Measurements from ENCODE around the gene ZFPM1. TPM values are rescaled to one million over a fixed set of nuclear protein-coding genes. Genes with fewer than 3 reads are reported as not detected.

ZFPM1 gene
- total RNA-seq, 4 donors from 2014 or later = 4.2 to 9.3 (median 5.1) TPM

- WGBS = 93% methylated on average over 11 of the region's 11 CpGs
- peaks cover 25% of the 10 kb centered on the region for H3K4me1 ChIP-seq
- H3K36me3 ChIP-seq = no peaks in the 10 kb centered on the region
- no peaks in the 10 kb centered on the region for H3K9me3 ChIP-seq
- no peak overlapping the region for H3K27ac ChIP-seq
- no peak for TF ChIP-seq POLR2AphosphoS5 (IDR thresholded peaks at IDR 0.05)
- no peak for TF ChIP-seq EP300 (IDR thresholded peaks at IDR 0.05)
- no peak for TF ChIP-seq CTCF (IDR thresholded peaks at IDR 0.05)
- TF ChIP-seq POLR2A (IDR thresholded peaks at IDR 0.05) = no peak
- peaks cover 40% of the 10 kb centered on the region for H3K27me3 ChIP-seq
- no peak overlapping the region for H3K4me3 ChIP-seq
- no peak for DNase-seq (ENCODE audit: low spot score in 2 of 2)
Observed at GRCh38 chr16:88536510-88536909, 83.4 kb downstream of the ZFPM1 start.

DNA sequence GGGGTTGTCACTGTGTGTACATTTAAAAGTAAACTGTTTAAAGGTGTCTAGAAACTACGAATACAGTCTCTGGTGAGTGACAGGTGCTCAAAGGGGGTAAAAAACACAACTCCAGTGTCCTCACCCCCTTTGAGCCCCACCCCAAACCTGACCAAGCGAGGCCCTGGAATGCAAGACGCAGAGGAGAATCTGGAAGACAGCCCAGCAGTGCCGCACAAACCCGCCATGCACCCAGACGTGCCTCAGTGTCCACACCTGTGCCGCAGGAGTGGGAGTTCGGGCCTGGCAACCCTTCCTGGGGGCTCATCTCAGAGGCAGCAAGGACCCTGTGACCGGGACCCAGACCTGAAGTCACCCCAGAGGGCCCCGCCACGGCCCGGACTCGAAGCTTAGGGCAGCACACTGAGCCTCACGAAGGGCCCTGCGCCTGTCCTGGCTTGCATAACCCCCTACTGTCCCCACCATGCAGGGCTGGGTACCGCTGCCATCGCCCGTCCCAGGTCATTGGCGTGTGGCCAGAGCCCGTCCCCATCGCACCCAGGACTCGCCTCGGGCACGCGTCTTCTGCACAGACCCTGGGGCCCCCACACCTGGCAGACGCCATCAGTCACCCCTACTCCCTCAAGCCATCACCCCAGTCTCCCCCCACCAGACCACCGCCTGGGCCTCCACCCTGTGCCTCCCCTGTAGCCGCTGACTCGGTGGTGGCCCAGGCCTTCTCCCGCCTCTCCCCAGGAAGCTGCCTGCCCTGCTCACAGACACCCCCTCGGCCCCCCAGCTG lies 84.1 kb downstream of the ZFPM1 start:
- Histone ChIP-seq H3K9me3 (peaks cover under 1% of the 10 kb centered on the region), H3K27ac (no peak overlapping the region), H3K4me3 (no peak overlapping the region), H3K36me3 (no peaks in the 10 kb centered on the region), H3K27me3 (peaks cover 46% of the 10 kb centered on the region), H3K4me1 (peaks cover 25% of the 10 kb centered on the region)
- TF ChIP-seq POLR2AphosphoS5 (IDR thresholded peaks at IDR 0.05) (no peak), POLR2A (IDR thresholded peaks at IDR 0.05) (no peak), CTCF (IDR thresholded peaks at IDR 0.05) (no peak), EP300 (IDR thresholded peaks at IDR 0.05) (no peak)
- WGBS = 43% methylated on average over 31 of the region's 31 CpGs
- no peak for DNase-seq (ENCODE audit: low spot score in 2 of 2)

DNA sequence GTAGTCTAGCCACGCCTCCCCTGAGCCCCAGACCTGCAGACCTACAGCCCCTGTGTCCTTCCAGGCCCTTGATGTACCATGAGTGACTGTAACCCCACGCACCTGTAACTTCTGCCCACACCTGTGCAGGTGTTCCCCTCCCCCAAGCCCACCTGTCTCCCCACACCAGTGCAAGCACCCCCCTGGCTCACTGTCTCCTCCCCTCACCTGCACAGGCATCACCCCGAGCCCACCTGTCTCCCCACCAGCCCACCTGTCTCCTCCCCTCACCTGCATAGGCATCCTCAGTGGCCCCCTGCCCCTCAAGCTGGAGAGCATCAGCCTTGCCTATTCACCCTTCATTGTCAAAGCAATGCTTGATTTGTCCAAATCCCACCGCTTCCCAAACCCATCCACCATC lies 84.8 kb downstream of the ZFPM1 start:
- Histone ChIP-seq H3K4me3 (no peak overlapping the region), H3K9me3 (peaks cover 7% of the 10 kb centered on the region), H3K27me3 (peaks cover 47% of the 10 kb centered on the region), H3K36me3 (no peaks in the 10 kb centered on the region), H3K4me1 (peaks cover 22% of the 10 kb centered on the region), H3K27ac (no peak overlapping the region)
- 63% methylated on average over 4 of the region's 4 CpGs for WGBS
- TF ChIP-seq CTCF (IDR thresholded peaks at IDR 0.05) = no peak
- no peak for TF ChIP-seq EP300 (IDR thresholded peaks at IDR 0.05)
- TF ChIP-seq POLR2AphosphoS5 (IDR thresholded peaks at IDR 0.05) = no peak
- TF ChIP-seq POLR2A (IDR thresholded peaks at IDR 0.05) = no peak
- DNase-seq (ENCODE audit: low spot score in 2 of 2) = no peak

DNA sequence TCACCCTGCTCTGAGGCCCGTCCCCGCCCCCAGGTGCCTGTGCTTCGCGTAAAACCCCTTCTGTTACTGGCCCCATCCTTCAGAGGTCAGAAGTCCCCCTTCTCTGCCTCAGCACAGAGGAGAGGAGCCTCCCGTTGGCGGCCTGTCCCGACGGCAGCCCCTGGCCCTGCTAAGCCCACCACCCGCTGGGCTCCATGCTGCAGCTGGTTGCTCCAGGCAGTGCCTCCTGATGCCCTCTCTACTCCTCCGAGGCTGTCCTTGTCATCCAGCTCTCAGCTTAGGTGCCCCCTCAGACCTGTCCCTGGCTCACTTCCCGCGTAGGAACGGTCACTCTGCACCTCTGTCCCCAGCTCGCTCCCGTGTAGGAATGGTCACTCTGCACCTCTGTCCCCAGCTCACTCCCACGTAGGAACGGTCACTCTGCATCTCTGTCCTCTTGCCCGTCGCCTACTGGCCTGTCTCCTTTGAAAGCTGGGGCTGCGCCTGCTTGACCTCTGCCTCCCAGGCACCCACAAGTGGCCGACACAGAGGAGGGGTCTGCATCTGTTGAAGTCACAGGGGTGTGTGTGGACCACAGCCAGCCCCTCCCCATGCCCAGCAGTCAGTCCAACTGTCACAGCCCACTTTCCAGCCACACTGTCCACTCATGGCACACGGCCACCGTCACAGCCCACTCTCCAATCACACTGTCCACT lies 85.4 kb downstream of the ZFPM1 start:
- TF ChIP-seq POLR2AphosphoS5 (IDR thresholded peaks at IDR 0.05) = no peak
- no peak for TF ChIP-seq EP300 (IDR thresholded peaks at IDR 0.05)
- no peak for TF ChIP-seq CTCF (IDR thresholded peaks at IDR 0.05)
- no peak for TF ChIP-seq POLR2A (IDR thresholded peaks at IDR 0.05)
- Histone ChIP-seq H3K27ac (no peak overlapping the region), H3K4me3 (no peak overlapping the region), H3K4me1 (peaks cover 15% of the 10 kb centered on the region), H3K36me3 (no peaks in the 10 kb centered on the region), H3K27me3 (peaks cover 47% of the 10 kb centered on the region), H3K9me3 (peaks cover 14% of the 10 kb centered on the region)
- DNase-seq (ENCODE audit: low spot score in 2 of 2) = no peak
- WGBS = 65% methylated on average over 23 of the region's 23 CpGs

DNA sequence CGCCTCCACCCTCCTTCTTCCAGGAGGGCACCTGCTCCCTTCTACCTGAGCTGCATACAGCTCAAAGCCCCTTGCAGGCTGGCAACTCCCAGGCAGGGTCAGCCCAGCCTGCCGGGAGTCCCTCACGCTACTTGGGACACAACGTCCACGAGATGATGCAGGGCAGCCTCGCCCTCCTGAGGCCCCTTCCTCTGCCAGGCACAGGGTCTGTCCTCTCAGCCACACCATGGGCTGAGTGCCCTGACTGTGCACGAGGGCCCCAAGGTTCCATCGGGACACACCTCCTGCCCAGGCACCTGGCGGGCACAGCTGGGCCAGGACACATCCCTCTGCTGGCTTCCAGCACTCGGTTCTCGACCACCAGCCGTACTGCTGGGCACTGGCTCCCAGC lies 86.2 kb downstream of the ZFPM1 start:
- Histone ChIP-seq H3K27me3 (peaks cover 47% of the 10 kb centered on the region), H3K4me1 (peaks cover 15% of the 10 kb centered on the region), H3K27ac (no peak overlapping the region), H3K4me3 (no peak overlapping the region), H3K9me3 (peaks cover 14% of the 10 kb centered on the region), H3K36me3 (no peaks in the 10 kb centered on the region)
- DNase-seq (ENCODE audit: low spot score in 2 of 2) = no peak
- 60% methylated on average over 1 of the region's 12 CpGs for WGBS
- TF ChIP-seq EP300 (IDR thresholded peaks at IDR 0.05) (no peak), POLR2AphosphoS5 (IDR thresholded peaks at IDR 0.05) (no peak), POLR2A (IDR thresholded peaks at IDR 0.05) (no peak), CTCF (IDR thresholded peaks at IDR 0.05) (no peak)

All from suprapubic skin (tissue), 4 donors.